HG03045 (cell line): ENCODE results near the gene SLC35B4.

ENCODE experiments used
- ATAC-seq: cut with Tn5 transposase; IDR thresholded peaks from one replicate; pipeline ENCODE4 v1.9.1; 2021; ENCODE audit warnings: mild to moderate bottlenecking, moderate library complexity; ENCODE audit not compliant: unreplicated experiment

SLC35B4 gene

DNA sequence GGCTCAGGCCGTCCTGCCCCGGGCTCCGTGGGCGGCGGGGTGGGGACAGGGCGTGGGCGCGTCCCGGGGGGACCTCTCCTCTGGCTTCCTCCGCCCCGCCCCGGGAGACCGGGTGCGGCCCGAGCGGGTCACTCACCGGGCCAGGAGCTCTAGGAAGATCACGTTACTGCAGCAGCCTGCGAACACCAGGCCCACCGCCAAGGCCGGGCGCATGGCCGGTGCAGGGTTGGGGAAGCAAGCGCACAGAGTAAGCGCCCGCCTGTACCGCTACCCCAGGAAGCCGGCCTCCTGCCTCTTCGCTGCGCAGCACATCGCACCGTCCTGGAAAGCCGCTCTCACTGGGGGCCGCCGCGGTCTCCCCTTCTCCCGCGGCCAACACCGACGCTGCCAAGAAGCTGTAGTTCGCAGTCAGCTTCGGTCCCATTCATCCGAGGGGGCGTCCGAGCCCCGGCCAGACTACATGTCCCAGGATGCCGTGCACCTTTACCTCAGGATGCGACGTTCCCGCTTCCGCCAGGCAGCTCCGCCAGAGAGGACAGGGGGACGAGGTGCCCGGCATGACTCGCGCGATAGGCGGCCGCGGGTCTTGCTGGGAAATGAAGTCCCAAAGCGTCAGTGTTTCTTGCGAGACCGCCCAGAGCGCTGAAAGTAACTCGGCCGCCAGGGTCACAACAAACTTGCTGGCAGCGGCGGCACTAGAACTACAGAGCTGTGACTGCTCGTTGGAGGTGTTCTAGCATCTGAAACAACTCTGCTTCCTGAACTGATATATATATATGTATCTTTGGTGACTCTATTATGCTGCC is at the start of gene SLC35B4:
TSS of gene SLC35B4 (minus strand) at position 392 of the 806 bp plus-strand sequence. CDS start at position 213, 179 bp downstream.
- peak; percentile 99 for ATAC-seq

DNA sequence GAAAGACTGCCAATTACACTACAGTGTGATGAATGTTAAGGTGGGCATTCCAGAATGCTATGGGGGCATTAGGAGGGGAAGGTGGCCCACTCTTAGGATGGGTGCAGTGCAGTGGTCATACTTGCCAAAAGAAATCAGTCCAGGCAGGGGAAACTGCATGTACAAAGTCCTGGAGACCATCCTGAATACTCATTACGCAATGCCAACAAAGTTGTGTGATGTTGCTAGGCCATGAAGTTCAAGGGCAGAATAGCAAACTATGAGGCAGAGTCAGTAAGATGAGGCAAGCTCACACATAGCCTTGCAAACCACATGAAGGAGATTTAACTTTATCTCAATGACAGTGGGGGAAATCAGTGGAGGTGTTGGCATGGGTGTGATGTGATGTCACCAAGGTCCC is 49.8 kb upstream of the SLC35B4 start:
- ATAC-seq: no peak

DNA sequence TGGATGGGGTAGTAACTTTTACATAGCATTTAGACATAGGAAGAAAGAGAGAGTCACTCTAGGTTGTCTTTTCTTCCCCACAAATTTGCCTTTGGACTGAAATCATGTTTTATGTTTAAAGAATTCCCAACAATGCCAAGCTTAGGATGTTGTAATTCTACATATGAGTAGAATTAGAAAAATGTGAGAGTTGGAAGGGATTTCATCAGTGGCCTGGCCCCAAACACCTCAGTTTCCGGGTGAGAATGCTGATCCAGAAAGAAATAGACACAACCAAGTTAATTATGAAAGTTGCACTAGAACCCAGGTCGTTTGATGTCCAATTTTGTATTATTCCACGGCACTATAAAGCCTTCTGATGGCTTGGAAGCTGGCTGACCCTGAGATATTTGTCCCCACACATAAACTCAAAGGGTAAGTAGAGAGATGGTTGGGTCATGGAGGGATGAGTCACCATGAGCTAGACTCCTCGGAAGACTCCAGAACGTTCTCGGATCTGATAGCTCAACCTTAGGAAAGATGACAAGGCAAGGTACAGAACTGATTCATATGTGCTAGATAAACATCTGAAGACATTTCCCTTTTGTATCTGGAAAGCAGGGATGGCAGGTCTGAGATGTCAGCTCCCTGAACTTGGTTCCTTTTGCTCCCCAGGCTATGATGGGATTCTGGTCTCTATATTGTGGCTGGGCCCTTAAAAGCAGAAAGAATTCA is 48.8 kb upstream of the SLC35B4 start:
- no peak for ATAC-seq

DNA sequence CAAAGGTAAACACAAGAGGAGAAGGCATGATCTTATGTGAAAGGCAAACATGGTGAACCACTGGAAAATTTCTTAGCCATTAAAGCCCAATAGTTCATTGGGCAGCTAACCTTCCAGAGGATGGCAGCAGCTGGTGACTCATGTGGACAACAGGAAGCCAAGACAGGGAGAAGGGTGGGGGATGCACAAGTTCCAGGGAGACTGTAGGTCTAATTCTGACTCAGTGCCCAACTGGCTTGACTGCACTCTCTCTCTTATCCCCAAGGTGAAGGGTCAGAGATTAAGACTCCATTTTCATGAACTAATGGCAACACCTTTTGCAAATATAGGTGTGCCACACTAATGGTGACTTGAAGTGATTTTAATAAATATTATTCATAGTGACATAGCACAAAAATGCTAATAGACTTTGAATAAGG is 47.9 kb upstream of the SLC35B4 start:
- no peak for ATAC-seq

DNA sequence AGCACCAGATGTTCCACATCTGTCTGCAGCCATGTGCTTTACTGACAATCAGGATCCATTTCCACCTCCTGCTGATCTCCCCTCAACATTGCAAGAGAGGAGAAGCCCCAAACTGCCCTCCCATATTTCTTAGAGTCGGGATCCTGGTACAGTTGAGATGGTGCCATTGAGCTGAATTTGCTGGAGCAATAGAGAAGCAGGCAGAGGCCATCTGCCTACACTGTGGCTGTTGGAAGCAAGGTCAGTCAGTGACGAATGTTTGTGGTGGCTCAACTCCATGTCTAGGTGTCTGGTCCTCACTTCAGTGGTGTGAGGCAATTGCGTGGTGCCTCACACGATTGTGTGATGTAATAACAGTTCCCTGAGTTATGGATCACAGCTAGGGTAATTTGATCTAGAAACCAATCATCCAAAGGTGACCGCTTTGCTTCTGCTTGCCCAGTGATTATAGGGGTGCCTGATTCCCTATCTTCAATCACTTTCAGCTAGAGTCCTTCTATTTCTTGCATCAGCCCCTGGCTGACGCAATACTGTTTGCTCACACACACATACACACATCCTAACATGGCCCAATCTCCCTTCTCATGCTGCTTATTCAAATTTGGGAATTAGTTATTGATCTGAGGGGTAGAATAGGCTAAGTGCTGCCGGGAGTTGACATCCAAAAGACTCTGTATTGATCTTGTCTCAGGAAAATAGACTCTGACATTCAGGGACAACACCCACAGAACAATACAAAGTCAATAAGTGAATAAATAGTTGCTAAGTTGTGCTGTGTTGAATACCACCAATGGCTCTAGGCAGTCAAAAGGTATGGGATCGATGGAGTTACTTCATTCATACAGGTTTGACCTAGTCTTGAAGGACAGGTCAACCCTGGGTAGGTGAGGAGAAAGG is 46.1 kb upstream of the SLC35B4 start:
- ATAC-seq: no peak

GRCh38 chr7:134359787-134360432 is 43.2 kb upstream of the SLC35B4 start:
- ATAC-seq: no peak

GRCh38 chr7:134357486-134357885 is 40.8 kb upstream of the SLC35B4 start:
- ATAC-seq: no peak

GRCh38 chr7:134356421-134356936 is 39.7 kb upstream of the SLC35B4 start:
- ATAC-seq: no peak

GRCh38 chr7:134355927-134356326 is 39.2 kb upstream of the SLC35B4 start:
- no peak for ATAC-seq

DNA sequence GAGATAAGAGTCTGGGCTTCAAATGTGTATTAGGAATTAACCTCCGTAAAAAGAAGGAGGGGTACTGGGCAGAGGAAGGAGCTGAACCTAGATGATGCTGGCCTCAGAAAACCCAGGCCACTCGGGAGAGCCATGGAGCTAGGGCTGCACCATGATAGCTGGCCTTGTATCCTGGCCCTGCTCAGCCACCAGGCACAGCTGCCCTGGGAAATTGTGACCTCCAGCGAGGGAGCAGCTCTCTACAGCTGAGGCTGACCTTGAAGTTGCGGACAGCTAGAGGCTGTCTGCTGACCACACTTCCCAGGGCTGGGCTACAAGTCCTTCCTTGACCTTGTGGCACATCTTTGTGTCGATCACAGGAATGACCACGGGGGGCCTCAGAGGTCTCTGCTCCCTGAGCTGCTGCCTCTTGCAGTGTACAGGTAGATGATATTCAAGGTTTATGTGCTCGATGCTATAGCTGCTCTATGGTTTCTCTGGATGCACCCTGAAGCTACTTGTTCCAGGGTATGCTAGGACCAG is 38.3 kb upstream of the SLC35B4 start:
- no peak for ATAC-seq

DNA sequence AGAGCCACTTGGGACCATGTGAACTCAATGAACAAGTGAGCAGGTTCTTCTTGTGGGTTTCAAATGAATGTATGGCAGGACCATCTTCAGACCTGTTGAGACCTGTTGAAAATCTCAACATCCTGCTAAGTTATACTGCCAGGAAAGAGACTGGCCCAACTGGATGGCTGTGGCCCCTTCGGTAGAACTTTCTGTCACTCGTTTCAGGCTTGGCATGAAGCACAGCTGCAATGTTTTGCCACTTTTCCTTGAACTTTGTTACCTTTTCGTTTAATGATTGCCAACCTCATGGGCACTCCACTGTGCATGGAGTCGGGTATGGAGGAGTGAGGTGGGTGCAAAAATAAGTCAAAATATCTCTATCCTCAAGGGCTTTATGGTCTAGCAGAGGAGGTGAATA is 36.7 kb upstream of the SLC35B4 start:
- no peak for ATAC-seq

- no peak for ATAC-seq
These were observed 34.7 kb upstream of the SLC35B4 start for GRCh38 chr7:134351424-134351823.

GRCh38 chr7:134350709-134351108 is 34.0 kb upstream of the SLC35B4 start:
- no peak for ATAC-seq

DNA sequence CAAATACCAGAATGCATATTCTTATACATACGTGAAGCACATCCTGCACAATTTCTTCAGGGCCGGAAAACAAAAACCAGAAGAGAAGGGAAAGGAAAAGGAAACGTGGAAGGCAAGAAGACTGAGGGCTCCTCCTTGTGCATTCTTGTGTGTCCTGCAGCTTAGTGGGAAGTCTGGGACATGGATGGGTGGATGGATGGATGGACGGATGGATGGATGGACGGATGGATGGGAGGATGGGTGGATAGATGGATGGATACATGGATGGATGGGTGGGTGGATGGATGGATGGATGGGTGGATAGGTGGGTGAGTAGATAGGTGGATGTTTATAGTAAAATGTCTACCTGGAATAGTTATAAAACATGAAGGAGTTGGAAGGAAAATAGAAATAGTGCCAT is 30.8 kb upstream of the SLC35B4 start:
- ATAC-seq: no peak

DNA sequence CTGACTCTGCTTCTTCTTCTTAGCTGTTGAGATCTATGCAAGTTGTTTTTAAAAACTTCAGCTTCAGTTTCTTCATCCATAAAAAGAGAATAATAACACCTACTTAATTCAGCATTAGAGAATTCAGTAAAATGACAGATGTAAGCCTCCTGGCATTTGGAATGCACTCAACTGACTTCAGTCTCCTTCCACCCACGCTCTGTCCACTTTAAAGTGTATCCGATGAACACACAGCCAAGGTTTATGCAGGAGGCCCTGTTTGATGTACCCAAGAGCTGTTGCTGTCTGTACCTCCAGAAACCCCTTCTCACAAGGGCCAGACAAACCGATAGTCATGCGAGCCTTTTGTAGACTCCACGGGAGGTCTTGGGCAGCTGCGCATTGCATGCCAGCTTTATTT is 27.1 kb upstream of the SLC35B4 start:
- ATAC-seq: no peak

DNA sequence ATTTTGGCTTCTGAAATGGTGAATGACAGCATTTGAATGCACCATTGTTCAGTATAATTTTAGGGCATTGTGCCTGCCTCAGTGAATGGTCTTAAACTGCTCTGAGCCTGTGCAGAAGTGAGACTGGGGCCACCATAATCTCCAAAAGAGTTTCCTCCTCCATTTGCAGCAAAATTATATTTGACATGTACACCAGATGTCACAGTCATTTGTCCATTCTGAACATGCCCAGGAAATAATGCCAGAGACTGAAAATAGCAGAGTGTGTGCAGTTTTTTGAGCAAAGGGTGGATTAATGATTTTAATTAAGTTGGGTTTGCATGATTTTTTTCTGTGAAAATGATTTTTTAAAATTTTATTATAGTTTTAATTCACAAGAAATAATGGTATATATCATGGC is 26.4 kb upstream of the SLC35B4 start:
- no peak for ATAC-seq

DNA sequence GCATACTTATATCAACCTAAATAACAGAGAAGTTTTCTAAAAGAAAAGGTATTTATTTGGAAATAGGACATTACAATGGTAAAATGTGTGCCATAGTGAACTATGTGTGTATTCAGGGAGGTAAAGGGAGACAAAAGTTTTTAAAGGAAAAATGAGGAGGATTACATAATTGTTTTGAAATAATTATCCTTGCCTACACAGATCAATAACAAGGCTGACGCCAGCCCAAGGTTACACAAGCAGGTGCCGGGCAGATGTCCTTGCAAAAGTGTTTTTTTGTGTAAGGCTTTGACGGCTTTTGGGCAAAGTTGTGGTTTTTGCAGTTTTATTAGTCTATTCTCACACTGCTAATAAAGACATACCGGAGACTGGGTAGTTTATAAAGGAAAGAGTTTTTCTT is 22.7 kb upstream of the SLC35B4 start:
- no peak for ATAC-seq

GRCh38 chr7:134337980-134338379 is 21.2 kb upstream of the SLC35B4 start:
- ATAC-seq: no peak

DNA sequence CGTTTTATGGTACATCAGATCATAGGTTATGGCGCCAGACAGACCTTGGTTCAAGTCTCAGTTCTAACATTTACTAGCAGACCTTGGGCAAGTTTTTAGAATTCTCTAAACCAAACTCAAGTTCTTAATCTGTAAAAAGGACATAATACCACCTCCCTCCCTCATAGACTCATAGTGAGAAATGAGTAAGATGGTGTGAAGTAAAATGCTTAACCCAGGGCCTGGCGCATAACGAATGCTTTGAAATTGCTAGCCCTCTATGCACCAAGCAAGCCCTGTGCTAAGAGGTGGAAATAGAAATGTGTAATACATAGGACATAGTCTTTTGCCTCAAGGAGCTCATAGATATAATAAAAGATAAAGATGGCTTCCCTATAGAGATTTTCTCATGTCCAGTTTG is 17.7 kb upstream of the SLC35B4 start:
- ATAC-seq: no peak

DNA sequence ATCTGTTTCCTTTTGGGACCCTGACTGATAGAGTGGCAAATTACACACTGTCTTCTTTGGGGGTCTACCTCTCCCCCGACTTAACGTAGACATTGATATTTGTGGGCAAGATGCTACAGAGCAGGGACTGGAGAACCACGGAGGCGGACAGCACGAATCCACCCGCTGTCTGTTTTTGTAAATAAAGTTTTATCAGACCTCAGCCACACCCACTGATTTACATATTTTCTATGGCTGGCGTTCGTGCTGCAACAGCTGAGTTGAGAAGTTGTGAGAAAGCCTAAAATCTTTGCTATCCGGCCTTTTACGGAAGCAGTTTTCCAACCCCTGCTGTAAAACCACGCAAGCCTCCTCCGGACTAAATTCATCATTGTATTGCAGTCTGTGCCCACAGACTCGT is 17.2 kb upstream of the SLC35B4 start:
- ATAC-seq: no peak
